Ovary (tissue), 3 donors: ENCODE data around the gene SLC35D1.

Source experiments
- CTCF ChIP-seq, 3 donors: fragments of 450-650 bp in 2 of 3; fragments of 200-600 bp in 1 of 3; IDR thresholded peaks; one replicate each; pipeline versions ENCODE4 v1.5.1 to v1.8.0; 2016 to 2022; ENCODE audit warnings: antibody characterized with exemption in 3 of 3, mild to moderate bottlenecking in 1 of 3
- POLR2A ChIP-seq: fragments of 450-650 bp; IDR thresholded peaks from one replicate; pipeline ENCODE4 v1.6.1; 2017; ENCODE audit warnings: antibody characterized with exemption, mild to moderate bottlenecking, moderate library complexity
- donor health status: DM: no; HTN: no; CAD: no.

- TF ChIP-seq CTCF (IDR thresholded peaks at IDR 0.05) (no peak), POLR2A (no peak)
These were observed 102.4 kb downstream of the SLC35D1 start for GRCh38 chr1:66951513-66951912.
